H9 (cell line): ENCODE results near the gene ROBO2. TPM values are rescaled to one million over a fixed set of nuclear protein-coding genes. Genes with fewer than 3 reads are reported as not detected.

Source experiments
- DNase-seq: peaks from one replicate; pipeline ENCODE4 v3.0.0-alpha.2; 2017
- H2AFZ ChIP-seq: one replicate; pipeline ENCODE4 v1.6.1; 2013; ENCODE audit warnings: mild to moderate bottlenecking, low read length, control low read depth, moderate library complexity
- H2AK5ac ChIP-seq: 2 replicates; pipeline ENCODE4 v1.6.1; 2013; ENCODE audit warnings: low read length, control low read depth, mixed read lengths; ENCODE audit not compliant: insufficient read length
- H2BK120ac ChIP-seq: one replicate; pipeline ENCODE4 v1.6.1; 2013; ENCODE audit warnings: low read depth, mild to moderate bottlenecking, low read length, control low read depth, inconsistent platforms; ENCODE audit not compliant: poor library complexity, severe bottlenecking
- H2BK12ac ChIP-seq: 2 replicates; pipeline ENCODE4 v1.6.1; 2013; ENCODE audit warnings: low read length, control low read depth, mixed read lengths, low read depth; ENCODE audit not compliant: insufficient read length
- H2BK15ac ChIP-seq: 2 replicates; pipeline ENCODE4 v1.6.1; 2013; ENCODE audit warnings: low read depth, low read length, control low read depth
- H2BK20ac ChIP-seq: one replicate; pipeline ENCODE4 v1.6.1; 2013; ENCODE audit warnings: low read depth, mild to moderate bottlenecking, low read length, control low read depth, inconsistent platforms; ENCODE audit not compliant: poor library complexity, severe bottlenecking
- H2BK5ac ChIP-seq: 2 replicates; pipeline ENCODE4 v1.6.1; 2013; ENCODE audit warnings: low read length, control low read depth, mixed read lengths; ENCODE audit not compliant: insufficient read length
- H3K14ac ChIP-seq: 2 replicates; pipeline ENCODE4 v1.6.1; 2013; ENCODE audit warnings: low read length, control low read depth; ENCODE audit not compliant: insufficient read depth
- H3K18ac ChIP-seq: 2 replicates; pipeline ENCODE4 v1.6.1; 2013; ENCODE audit warnings: low read depth, mild to moderate bottlenecking, mixed read lengths, low read length, control low read depth; ENCODE audit not compliant: insufficient read length
- H3K23ac ChIP-seq: 2 replicates; pipeline ENCODE4 v1.6.1; 2013; ENCODE audit warnings: low read length, control low read depth, mixed read lengths, low read depth; ENCODE audit not compliant: insufficient read length
- H3K23me2 ChIP-seq: 2 replicates; pipeline ENCODE4 v1.6.1; 2013; ENCODE audit warnings: low read depth, mild to moderate bottlenecking, mixed read lengths, low read length, control low read depth; ENCODE audit not compliant: insufficient read length, poor library complexity, severe bottlenecking
- H3K27ac ChIP-seq: 2 replicates; pipeline ENCODE4 v1.5.1; 2013; ENCODE audit warnings: low read length, control low read depth, mixed read lengths, low read depth; ENCODE audit not compliant: insufficient read length
- H3K27me3 ChIP-seq: 2 replicates; pipeline ENCODE4 v1.6.1; 2013; ENCODE audit warnings: low read length, control low read depth, inconsistent platforms; ENCODE audit not compliant: insufficient read depth
- H3K4ac ChIP-seq: 2 replicates; pipeline ENCODE4 v1.6.1; 2013; ENCODE audit warnings: low read depth, mild to moderate bottlenecking, control low read depth, inconsistent platforms, low read length, moderate library complexity
- H3K4me1 ChIP-seq: 2 replicates; pipeline ENCODE4 v1.6.1; 2013; ENCODE audit warnings: low read length, control low read depth, inconsistent platforms; ENCODE audit not compliant: insufficient read depth
- H3K4me2 ChIP-seq: 2 replicates; pipeline ENCODE4 v1.6.1; 2013; ENCODE audit warnings: low read length, control low read depth, mixed read lengths; ENCODE audit not compliant: insufficient read length, insufficient read depth
- H3K56ac ChIP-seq: 2 replicates; pipeline ENCODE4 v1.6.1; 2013; ENCODE audit warnings: low read depth, mild to moderate bottlenecking, mixed read lengths, low read length, control low read depth; ENCODE audit not compliant: insufficient read length
- H3K79me1 ChIP-seq: 2 replicates; pipeline ENCODE4 v1.6.1; 2013; ENCODE audit warnings: low read depth, mild to moderate bottlenecking, moderate library complexity, low read length, control low read depth, inconsistent platforms; ENCODE audit not compliant: insufficient read depth, poor library complexity, severe bottlenecking
- H3K79me2 ChIP-seq: 2 replicates; pipeline ENCODE4 v1.6.1; 2013; ENCODE audit warnings: low read length, control low read depth, inconsistent platforms; ENCODE audit not compliant: insufficient read depth
- H3K9ac ChIP-seq: 2 replicates; pipeline ENCODE4 v1.6.1; 2013; ENCODE audit warnings: low read length, control low read depth, mixed read lengths; ENCODE audit not compliant: insufficient read length; ENCODE audit errors: extremely low read depth
- H3K9me3 ChIP-seq: one replicate; pipeline ENCODE4 v1.6.1; 2013; ENCODE audit warnings: low read depth, low read length, inconsistent platforms; ENCODE audit not compliant: control insufficient read depth
- H3T11ph ChIP-seq: one replicate; pipeline ENCODE4 v1.6.1; 2013; ENCODE audit warnings: mild to moderate bottlenecking, low read length, control low read depth, inconsistent platforms
- H4K20me1 ChIP-seq: one replicate; pipeline ENCODE4 v1.6.1; 2013; ENCODE audit not compliant: control insufficient read depth, insufficient read length, insufficient read depth
- H4K5ac ChIP-seq: 2 replicates; pipeline ENCODE4 v1.6.1; 2013; ENCODE audit warnings: low read depth, mild to moderate bottlenecking, mixed read lengths, low read length, control low read depth; ENCODE audit not compliant: insufficient read length
- H4K8ac ChIP-seq: replicated peaks from 2 replicates; pipeline ENCODE4 v1.6.1; 2013; ENCODE audit warnings: low read length, control low read depth, mixed read lengths, low read depth; ENCODE audit not compliant: insufficient read length
- H4K91ac ChIP-seq: 2 replicates; pipeline ENCODE4 v1.6.1; 2013; ENCODE audit warnings: low read depth, mild to moderate bottlenecking, moderate library complexity, mixed read lengths, low read length, control low read depth; ENCODE audit not compliant: insufficient read length
- H3K27ac Mint-ChIP-seq, 3 experiments: 2 replicates in 2 of 3; 3 replicates in 1 of 3; pipeline ENCODE4 v1.8.0; 2020 to 2021; ENCODE audit warnings: mixed read lengths in 3 of 3, mild to moderate bottlenecking in 1 of 3, moderate library complexity in 1 of 3
- H3K27me3 Mint-ChIP-seq: 2 replicates; pipeline ENCODE4 v1.8.0; 2021; ENCODE audit warnings: low read depth, mild to moderate bottlenecking, moderate library complexity, mixed read lengths
- H3K36me3 Mint-ChIP-seq, 3 experiments: 2 replicates in 2 of 3; 3 replicates in 1 of 3; pipeline ENCODE4 v1.8.0; 2020 to 2021; ENCODE audit warnings: low read depth in 3 of 3, mixed read lengths in 3 of 3; ENCODE audit not compliant: insufficient read depth in 1 of 3
- H3K4me1 Mint-ChIP-seq, 2 experiments: 2 replicates each; pipeline ENCODE4 v1.8.0; 2020; ENCODE audit warnings: mixed read lengths in 2 of 2
- H3K4me3 Mint-ChIP-seq, 2 experiments: 2 replicates in 1 of 2; 3 replicates in 1 of 2; pipeline ENCODE4 v1.8.0; 2020 to 2021; ENCODE audit warnings: mild to moderate bottlenecking in 2 of 2, mixed read lengths in 2 of 2, moderate library complexity in 1 of 2
- H3K9me3 Mint-ChIP-seq, 2 experiments: 2 replicates in 1 of 2; 3 replicates in 1 of 2; pipeline ENCODE4 v1.8.0; 2020; ENCODE audit warnings: mild to moderate bottlenecking in 2 of 2, mixed read lengths in 2 of 2, moderate library complexity in 1 of 2
- WGBS: extraction: QIAGEN DNeasy Blood & Tissue Kit; methylation state at CpG from one replicate; pipeline ENCODE4 v1.1.7; 2013; ENCODE audit warnings: missing lambda C conversion rate, low lambda C conversion rate, mixed read lengths; ENCODE audit not compliant: insufficient read length; ENCODE audit errors: extremely low coverage; 5-methylcytosine and 5-hydroxymethylcytosine counted together
- total RNA-seq: library from RNA; stranded (reverse); gene quantifications from 2 replicates; pipeline ENCODE4 v1.2.1, GENCODE V29; 2021
- TF ChIP-seq, protein P1 (sequence below): fragments of 200-600 bp; sonication (generic); conservative IDR thresholded peaks from 3 replicates; pipeline ENCODE4 v1.8.0; 2021; ENCODE audit warnings: antibody characterized with exemption, mild to moderate bottlenecking

The ROBO2 gene
- total RNA-seq, 1 experiment from 2014 or later: 2.3 TPM

DNA sequence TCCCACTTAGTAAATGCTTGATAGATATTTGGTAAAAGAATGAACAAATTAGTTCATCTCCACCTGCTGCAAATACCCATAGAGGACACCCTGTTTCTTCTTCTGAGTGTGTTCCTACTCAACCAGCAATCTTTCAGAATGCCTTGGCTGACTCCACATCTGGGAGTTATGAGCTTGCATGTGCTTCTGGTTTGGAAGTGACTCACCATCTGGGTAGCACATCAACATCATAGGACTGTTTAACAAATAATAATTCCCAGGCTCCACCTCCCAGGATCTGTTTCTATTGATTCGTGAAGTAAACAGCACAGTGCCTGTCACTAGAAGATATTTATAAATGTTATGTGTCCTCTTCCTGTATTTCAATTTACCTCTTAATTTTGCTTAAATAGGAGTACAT is 580.1 kb downstream of the ROBO2 start:
- H4K5ac ChIP-seq: no peak overlapping the region
- Mint-ChIP-seq H3K27ac (no peak overlapping the region), H3K9me3 (no peaks in the 10 kb centered on the region), H3K4me1 (no peaks in the 10 kb centered on the region), H3K27me3 (no peaks in the 10 kb centered on the region), H3K4me3 (no peak overlapping the region), H3K36me3 (no peaks in the 10 kb centered on the region)
- H3T11ph ChIP-seq: no peak overlapping the region
- H4K8ac ChIP-seq: no peak overlapping the region
- no peak overlapping the region for H3K23ac ChIP-seq
- no peaks in the 10 kb centered on the region for H3K79me2 ChIP-seq
- no peak overlapping the region for H3K4me2 ChIP-seq
- no peak overlapping the region for H2BK15ac ChIP-seq
- no peaks in the 10 kb centered on the region for H3K27me3 ChIP-seq
- H3K27ac ChIP-seq: no peak overlapping the region
- H2BK20ac ChIP-seq: no peak overlapping the region
- no peak overlapping the region for H2BK120ac ChIP-seq
- H4K91ac ChIP-seq: no peak overlapping the region
- no peak for DNase-seq
- no peak overlapping the region for H3K4ac ChIP-seq
- H3K23me2 ChIP-seq: no peaks in the 10 kb centered on the region
- no peaks in the 10 kb centered on the region for H3K9me3 ChIP-seq
- H3K4me1 ChIP-seq: no peaks in the 10 kb centered on the region
- H3K79me1 ChIP-seq: no peaks in the 10 kb centered on the region
- no peak overlapping the region for H3K18ac ChIP-seq
- no peak overlapping the region for H3K56ac ChIP-seq
- H2BK12ac ChIP-seq: no peak overlapping the region
- H4K20me1 ChIP-seq: no peaks in the 10 kb centered on the region
- no peak overlapping the region for H2BK5ac ChIP-seq
- WGBS: no CpG with 5 or more reads among the region's 1 CpG
- H2AFZ ChIP-seq: no peak overlapping the region
- H3K9ac ChIP-seq: no peak overlapping the region
- no peak overlapping the region for H3K14ac ChIP-seq
- no peak overlapping the region for H2AK5ac ChIP-seq
- TF ChIP-seq, protein P1, sequence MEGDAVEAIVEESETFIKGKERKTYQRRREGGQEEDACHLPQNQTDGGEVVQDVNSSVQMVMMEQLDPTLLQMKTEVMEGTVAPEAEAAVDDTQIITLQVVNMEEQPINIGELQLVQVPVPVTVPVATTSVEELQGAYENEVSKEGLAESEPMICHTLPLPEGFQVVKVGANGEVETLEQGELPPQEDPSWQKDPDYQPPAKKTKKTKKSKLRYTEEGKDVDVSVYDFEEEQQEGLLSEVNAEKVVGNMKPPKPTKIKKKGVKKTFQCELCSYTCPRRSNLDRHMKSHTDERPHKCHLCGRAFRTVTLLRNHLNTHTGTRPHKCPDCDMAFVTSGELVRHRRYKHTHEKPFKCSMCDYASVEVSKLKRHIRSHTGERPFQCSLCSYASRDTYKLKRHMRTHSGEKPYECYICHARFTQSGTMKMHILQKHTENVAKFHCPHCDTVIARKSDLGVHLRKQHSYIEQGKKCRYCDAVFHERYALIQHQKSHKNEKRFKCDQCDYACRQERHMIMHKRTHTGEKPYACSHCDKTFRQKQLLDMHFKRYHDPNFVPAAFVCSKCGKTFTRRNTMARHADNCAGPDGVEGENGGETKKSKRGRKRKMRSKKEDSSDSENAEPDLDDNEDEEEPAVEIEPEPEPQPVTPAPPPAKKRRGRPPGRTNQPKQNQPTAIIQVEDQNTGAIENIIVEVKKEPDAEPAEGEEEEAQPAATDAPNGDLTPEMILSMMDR: no peak
